Cardiac fibroblast (primary cell): Measurements from ENCODE around the gene STK24.

Experiments used
- DNase-seq, 2 donors: peaks; one replicate each; pipeline versions ENCODE4 v3.0.0 to v3.0.0-alpha.2; 2010; ENCODE audit warnings: low read depth in 2 of 2
- H3K4me3 ChIP-seq, 2 donors: replicated peaks in 1 of 2; 1 replicate in 1 of 2; 2 replicates in 1 of 2; pipeline ENCODE4 v1.5.1; 2011; ENCODE audit warnings: low read depth in 2 of 2, low read length in 2 of 2, mild to moderate bottlenecking in 2 of 2, moderate library complexity in 1 of 2
- TF ChIP-seq, protein P1 (sequence below): IDR thresholded peaks from one replicate; pipeline ENCODE4 v1.5.1; 2011; ENCODE audit warnings: low read depth, mild to moderate bottlenecking, low read length, inconsistent platforms

Gene STK24

DNA sequence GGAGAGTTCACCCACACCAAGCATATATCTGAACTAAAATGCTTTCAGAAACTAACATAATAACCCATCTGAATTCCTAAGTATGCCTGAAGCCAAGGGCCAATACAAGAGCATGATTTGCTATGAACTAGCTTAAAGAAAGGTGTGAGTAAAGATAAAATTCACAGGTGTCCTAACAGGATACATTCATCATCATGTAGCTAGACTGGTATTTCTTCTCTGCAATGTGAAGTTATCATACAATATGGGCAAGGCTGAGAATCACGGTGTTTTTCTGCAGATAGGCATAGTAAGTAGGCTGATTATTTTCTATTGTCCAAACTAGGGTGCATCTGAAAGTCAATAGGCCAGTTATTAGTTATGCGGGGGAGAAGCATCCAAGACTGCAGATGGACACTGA lies 63.1 kb downstream of the STK24 start:
- DNase-seq, result no peak
- TF ChIP-seq, protein P1, sequence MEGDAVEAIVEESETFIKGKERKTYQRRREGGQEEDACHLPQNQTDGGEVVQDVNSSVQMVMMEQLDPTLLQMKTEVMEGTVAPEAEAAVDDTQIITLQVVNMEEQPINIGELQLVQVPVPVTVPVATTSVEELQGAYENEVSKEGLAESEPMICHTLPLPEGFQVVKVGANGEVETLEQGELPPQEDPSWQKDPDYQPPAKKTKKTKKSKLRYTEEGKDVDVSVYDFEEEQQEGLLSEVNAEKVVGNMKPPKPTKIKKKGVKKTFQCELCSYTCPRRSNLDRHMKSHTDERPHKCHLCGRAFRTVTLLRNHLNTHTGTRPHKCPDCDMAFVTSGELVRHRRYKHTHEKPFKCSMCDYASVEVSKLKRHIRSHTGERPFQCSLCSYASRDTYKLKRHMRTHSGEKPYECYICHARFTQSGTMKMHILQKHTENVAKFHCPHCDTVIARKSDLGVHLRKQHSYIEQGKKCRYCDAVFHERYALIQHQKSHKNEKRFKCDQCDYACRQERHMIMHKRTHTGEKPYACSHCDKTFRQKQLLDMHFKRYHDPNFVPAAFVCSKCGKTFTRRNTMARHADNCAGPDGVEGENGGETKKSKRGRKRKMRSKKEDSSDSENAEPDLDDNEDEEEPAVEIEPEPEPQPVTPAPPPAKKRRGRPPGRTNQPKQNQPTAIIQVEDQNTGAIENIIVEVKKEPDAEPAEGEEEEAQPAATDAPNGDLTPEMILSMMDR, result no peak
- no peak overlapping the region for H3K4me3 ChIP-seq

DNA sequence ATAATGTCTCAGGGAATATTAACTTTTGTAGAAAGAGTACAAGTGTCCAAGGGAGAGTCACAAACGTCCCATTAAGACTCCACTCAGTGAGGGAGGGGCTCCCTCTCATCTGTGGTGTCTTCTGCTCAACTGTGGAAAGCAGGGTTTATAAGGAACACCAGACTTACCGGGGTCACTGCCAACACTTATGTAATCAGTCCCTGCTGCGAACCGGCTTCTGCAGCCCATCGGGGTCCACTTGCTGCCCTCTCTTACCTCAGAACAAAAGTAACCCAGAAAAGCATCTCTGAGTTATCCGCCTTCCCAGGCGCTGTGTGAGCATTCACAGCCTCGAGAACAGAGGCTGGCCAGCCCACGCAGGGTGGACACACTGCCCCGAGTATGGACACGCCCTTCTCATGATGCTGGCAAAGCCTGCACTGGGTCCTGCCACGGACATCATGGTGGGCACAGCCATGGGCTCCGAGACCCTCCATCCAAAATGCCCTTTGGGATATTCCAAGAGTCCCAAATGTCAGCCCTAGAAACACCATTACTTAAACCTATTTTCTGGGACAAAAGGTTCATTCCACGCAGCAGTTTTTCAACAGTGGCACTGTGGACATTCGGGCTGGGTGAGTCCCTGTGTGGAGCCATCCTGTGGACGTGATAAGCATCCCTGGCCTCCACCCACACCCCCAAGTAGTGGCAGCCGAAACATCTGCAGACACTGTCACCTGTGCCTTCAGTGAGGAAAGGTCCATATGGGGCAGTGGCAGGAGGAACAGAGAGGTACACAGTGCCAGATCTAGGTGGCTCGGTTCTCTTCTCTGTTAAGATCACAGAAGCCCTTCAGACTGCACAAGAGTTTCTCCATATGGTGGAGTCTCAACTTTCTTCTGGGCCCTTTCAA lies 63.9 kb downstream of the STK24 start:
- H3K4me3 ChIP-seq, result no peak overlapping the region
- TF ChIP-seq, protein P1, result no peak
- DNase-seq, result no peak

DNA sequence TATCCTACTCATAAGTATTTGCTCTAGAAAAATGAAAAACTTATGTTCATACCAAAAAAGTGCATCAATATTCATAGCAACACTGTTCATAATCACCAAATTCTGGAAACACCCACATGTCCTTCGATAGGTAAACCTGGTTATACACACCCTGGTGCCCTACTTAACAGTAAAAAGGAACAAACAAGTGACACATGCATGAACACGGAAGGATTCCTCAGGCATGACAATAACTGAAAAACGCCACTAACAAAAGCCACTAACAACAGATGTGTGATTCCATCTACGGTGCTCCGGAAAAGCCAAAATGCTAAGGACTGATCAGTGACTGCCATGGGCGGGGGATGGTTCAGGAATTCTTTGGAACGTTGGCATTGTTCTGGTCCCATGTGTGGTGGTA lies 65.5 kb downstream of the STK24 start:
- no peak overlapping the region for H3K4me3 ChIP-seq
- no peak for DNase-seq
- TF ChIP-seq, protein P1, result no peak

DNA sequence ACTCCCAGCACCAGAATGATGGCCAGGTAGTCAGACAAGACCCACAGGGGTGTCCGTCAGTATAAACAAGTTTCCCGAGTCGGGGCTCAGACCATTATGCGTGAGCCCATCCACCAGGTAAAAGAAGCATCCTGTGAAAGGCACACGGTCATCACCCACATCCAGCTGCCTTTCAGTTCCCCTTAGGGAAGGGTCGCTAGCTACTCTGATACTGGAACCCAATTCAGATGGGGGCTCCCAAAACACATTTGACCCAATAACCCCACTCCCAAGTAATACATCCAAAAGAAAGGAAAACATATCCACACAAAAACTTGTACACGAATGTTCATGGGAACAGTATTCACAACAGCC lies 66.8 kb downstream of the STK24 start:
- H3K4me3 ChIP-seq, result no peak overlapping the region
- TF ChIP-seq, protein P1, result no peak
- no peak for DNase-seq

DNA sequence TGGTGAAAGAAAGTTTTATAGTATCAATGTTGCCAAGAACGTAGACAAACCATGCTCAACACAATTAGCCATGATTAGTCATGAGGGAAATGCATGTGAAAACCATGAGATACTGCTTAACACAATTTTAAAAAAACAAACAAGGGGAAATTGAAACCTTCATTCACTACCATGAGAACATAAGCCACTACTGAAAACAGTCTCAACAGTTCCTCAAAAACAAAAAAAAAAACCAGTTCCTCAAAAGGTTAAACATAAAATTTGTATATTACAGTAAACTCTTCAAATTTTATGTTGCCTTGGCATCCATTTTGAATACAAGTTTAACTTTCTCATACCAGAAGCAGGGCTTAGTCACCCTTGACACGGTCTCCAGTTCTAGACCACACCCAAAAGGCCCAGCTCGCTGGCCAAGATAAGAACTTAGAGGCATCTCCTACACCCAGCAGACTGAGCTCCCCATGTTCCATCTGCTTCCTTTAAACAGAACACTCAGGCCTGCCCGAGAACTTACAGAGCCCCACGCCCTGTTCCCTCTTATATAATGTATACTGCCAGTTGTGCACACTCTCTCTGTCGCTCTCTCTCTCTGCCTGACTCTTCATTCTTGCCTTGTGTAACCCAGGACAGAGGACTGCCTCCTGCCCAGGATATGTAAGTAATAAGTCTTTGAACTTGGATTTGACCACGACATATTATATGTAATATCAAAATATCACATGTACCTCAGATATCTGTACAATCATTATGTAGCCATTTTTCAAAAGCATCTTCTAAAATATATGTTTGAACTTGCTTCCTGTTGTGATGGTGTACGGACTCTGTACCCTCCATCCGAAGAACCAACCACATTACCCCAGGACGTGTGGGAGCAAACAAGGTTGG lies 67.4 kb downstream of the STK24 start:
- peak; percentile 87 to 96 for DNase-seq
- H3K4me3 ChIP-seq, result no peak overlapping the region
- TF ChIP-seq, protein P1, result no peak

DNA sequence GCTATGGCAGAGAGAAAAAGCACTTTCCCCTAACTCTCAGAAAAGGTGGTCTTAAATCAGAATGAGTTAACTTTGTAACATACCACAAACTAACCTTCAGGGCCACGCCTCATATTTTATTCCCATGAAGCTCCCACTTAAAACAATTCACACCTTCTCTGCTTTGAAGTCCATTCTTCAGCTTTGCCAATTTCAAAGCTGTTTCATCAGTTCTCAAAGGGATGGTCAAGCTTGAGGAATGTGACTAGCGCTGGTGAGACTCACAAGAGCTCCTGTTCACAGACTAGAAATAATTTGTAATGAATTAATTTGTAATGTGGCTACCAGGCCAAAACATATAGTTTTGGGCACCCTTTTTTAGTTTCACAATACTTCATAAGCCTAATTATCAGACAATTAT lies 68.2 kb downstream of the STK24 start:
- H3K4me3 ChIP-seq, result no peak overlapping the region
- DNase-seq, result peak; percentile 63 to 90

More for the DNA sequence above, 68.2 kb downstream of the STK24 start:
- TF ChIP-seq, protein P1, result no peak
